ENCODE data around the gene SSBP2.

SSBP2 gene

GRCh38 chr5:81766611-81767010, 15.7 kb upstream of the SSBP2 start:
- no peak for DNase-seq

DNA sequence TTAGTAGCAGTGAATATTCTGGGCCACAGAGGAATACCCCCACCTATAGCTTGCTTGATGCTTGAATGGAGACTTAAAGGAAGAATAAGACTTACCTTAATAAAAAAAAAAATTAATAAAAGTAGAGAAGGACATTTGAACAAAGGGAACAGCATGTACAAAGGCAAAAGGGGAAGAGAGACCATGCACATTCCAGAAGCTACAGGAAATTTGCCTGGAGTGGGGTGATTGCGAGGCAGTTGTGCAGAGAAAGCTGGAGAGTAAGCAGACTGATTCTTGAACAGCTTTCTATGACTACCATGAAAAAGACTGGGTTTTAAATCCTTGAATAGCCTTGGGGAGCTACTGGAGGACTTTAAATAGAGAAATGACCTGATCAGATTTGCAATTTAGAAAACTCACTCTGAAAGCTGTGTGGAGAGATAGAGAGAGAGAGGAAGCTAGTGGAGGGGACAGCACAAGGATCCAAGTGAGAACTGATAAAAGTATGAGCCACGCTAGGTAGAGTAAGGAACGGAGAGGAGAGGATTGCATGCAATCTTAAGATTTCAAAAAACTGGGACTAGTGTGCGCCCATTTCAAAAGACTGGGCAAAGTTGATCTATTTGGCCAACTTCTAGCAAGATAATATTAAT, 12.5 kb upstream of the SSBP2 start:
- no peak for DNase-seq

DNA sequence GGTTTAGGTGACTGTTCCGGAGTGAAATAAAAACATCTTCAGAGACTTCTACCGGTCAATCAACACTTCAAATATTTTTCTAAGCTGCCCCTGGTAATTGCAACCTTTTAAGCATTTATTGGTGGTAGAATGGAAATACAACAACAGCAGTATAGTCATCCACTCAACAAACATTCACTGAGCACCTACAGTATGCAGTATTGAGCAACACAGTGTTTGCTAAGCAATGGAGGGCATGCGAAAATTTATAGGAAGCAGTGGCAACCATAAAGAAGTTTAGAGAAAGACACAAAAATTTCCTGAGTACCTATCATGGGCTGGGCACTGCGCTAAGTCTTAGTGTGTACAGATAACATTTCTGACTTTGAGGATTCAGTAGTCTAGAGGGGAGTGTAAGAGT, 12.0 kb upstream of the SSBP2 start:
- DNase-seq, result no peak

GRCh38 chr5:81762401-81762800, 11.5 kb upstream of the SSBP2 start:
- DNase-seq, result no peak

DNA sequence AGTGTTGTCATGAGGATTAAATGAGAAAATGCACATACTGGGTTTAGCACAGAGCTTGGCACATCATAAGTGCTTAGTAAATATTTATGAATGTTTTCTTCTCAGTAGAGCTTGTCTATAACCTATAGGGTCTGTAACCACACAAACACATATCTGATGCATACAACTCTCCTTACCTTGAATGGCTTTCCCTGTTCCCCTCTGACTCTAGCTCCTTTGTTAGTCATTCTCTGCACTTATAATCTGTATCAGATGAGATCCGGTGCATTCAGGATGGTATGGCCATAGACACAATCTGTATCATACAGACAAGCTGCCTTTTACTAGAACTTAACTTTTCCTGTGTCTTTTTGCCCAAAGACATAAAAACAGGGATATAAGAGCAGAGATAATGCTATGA, 11.1 kb upstream of the SSBP2 start:
- DNase-seq, result no peak

DNA sequence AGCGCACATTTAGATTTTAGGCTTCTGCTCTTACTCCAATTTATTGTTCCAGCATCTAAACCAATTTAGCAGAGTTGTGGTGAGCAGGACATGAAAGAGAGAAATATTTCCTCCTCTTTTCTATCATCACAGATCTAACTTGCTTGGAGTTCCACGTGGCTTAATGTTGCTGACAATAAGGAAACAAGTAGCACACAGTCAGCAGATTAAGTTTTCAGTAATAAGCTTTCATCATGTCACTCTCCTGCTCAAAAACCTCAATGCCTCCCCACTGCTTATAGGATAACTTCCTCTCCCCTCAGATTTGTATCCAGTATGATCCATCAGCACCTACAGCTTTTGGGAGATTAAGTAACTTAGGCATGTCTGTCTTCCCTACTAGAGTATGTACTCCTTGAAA, 10.4 kb upstream of the SSBP2 start:
- no peak for DNase-seq

DNA sequence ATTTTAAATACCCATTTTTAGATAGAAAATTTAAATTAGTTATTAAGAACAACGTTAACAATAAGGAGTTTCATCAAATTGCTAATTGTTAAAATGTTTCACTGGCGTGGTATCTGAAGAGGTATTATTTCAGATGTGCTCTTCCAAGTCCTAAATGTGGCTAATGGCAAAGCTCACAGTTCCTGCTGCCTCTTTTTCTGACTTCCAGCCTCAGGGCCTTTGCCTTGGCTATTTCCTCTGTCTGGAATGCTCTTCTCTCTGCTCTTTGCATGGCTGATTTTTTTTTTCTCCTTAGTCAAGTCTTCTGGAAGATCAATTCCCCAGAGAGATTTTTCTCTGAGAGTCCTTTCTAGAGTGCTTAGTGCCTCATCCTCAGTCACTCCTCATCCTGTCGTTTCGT, 9.6 kb upstream of the SSBP2 start:
- DNase-seq, result no peak

- no peak for DNase-seq
Measured at GRCh38 chr5:81759632-81760005, 8.7 kb upstream of the SSBP2 start.

DNA sequence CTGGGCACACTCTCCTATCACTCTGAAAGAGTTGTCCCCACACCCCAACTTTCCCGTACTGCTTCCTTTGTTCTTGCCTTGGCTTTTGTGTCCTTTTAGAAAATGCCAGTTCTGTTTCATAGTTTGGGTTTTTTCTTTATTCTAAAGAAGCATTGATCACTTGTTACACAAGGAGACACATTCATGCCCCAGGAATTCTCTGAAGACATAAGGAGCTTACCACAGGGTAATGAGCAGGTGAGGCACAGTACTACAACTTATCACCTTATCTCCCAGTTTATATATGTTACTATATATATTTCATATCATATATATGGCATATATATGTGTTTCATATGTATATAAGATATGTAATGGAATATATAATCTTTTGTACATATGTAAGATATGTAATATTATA, 6.5 kb upstream of the SSBP2 start:
- DNase-seq, result no peak

DNA sequence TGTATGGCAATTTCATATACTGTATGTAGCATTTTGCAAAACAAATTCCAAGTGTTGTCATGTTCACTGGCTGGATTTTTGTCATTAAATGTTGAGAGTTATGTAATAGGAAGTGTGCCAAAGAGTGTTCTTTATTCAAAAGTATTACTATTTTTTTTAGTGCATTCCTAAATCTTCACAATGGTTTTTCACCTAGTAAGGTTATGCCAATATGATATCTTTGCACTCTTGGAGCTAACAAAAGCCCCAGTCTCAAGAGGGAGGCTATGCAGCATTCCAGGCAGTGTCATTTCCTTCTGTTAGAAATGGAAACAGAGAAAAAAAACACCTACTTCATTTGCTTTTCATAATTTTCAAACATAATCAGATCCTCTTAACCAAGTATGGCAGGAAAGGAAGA, 5.1 kb upstream of the SSBP2 start:
- DNase-seq, result no peak

DNA sequence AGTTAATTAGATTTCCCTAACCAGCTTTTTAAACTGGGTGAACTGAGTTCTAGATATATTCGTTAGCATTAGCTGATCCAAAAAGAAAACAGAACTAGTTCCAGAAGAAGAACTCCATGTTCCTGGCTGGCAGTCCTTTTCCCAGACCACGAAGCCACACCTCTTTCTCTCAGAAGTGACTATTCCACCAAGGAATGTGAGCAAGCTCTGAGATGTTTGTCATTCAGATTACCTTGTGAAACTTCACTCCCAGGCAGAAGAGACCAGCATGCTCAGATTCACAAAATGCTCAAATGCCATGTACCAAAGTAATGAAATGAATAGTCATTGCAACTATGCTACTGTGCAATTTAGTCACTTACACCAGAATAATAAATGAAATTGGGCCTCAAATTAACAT, 4.4 kb upstream of the SSBP2 start:
- no peak for DNase-seq

DNA sequence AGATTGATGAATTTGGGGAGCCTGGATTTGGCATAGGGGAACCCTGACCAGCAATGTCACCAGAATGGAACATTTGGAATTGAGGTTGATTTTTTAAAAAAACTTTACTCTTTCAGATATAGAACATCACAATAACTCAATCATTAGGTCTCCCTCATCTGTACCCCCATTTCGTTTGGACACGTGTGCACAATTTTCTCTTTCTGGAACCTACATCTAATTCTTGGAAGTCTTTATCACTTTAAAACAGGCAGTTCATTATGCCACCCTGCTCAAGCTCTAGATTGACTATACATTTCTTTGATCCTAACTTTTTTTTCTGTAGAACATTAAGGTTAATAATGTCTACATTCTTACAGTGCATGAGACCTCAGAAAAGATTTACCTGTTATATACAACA, 3.7 kb upstream of the SSBP2 start:
- DNase-seq, result no peak

DNA sequence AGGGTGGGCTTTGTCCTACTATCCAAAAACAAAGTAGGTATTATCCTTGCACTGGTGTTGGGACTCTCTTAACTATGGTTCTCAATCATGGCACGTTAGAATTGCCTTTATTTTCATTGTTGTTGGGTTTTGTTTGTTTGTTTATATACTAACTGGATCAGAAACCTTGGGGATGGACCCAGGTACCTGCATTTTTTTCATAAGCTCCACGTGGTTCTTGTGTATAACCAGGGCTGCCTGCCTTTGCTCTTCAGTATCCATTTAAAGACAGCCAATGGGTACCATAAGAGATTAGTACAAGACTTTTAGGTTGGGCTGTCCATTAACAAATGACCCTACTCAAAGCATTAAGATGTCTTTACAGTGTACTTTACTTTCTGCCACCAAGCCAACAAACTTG, 2.5 kb upstream of the SSBP2 start:
- DNase-seq, result no peak

DNA sequence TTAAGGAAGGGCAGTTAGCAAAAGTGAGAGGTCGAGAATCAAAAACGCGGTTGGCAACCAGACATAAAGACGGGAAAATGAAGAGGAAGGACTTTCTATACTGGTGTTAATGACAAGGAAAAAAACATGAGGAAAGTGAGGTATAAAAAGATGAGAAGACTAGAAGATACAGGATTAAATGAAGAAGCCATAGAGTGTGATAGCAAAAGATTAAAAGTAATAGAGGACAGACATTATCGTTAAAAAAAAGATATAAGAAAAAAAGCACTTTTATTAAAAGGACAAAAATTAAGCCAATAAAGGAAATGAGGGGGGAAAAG, 1.7 kb upstream of the SSBP2 start:
- no peak for DNase-seq

DNA sequence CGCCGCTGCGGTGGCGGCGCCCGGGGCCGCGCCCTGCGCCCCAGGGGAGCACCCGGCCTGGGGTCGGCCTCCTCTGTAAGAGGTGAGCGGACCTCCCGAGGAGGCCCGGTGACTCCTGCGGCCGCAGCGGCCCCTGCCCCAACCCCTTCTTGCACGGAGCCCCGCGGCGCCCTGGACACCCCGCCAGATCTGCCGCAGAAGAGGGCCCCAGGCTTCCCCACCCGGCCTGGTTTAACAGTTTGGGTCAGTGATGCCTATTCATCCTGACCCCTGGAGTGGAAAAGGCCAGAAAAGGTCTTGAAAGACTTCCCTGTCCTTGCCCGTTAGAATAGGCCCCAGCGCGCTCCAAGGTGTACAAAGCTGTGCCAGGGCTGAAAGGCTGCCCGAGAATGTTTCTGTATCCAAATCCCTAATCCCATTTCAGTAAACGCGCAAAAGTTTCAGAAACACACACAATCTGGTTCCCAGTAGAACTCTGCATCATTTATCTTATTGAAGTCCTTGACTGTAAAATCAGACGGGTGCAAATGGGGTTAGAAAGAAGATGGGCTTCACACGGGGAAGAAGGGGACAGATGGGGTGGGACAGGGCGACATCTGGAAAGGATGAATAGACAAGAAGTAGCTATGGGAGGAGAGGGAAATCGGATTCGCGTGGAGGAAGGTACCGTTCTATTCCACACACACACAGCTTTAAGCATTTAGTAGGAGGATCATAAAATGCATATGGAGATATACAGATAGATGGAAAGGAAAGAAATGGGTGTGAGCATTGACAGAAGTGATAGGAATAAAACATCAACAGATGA, 1.1 kb upstream of the SSBP2 start:
- DNase-seq, result no peak

- peak in 4 of 5 experiments; percentile 2 to 66 (median 14) for DNase-seq
Measured at GRCh38 chr5:81750308-81751008, 439 bp downstream of the SSBP2 start.

DNA sequence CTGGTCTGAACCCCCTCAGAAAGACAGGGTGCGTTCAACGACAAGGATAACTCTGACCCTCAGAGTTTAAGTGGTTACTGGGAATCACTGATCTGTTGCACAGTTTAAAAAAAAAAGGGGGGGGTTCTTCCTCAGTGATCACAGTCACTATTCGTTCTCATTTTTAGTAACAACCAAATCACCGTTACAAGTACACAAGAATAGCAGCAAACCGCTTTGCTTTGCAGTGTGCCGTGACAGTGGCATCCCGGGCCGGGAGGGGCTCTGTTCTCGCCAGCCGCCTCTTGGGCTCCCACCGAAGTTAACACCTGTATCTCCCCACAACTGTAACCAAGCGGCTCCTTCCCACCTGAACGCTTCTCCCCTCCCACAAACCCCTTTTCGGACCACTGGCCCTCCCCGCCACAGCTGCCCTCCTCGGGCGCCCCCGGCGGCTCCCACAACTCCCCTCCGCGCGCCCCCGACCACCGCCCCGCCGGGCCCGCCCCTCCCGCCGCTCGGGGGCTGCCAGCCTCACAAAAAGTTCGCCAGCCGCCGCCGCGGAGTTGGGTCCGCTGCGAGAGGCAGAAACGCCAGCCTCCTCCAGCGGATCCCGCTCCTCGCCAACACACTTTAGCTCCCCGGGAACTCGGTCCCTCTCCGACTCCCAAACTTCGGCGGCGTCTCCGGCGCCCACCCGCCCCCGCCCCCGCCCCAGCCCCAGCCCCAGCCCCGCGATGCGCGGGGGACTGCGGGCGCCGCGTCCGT, 1.2 kb downstream of the SSBP2 start:
- peak; percentile 19 to 79 (median 22) for DNase-seq

GRCh38 chr5:81749192-81749560, 1.7 kb downstream of the SSBP2 start:
- DNase-seq, result no peak

DNA sequence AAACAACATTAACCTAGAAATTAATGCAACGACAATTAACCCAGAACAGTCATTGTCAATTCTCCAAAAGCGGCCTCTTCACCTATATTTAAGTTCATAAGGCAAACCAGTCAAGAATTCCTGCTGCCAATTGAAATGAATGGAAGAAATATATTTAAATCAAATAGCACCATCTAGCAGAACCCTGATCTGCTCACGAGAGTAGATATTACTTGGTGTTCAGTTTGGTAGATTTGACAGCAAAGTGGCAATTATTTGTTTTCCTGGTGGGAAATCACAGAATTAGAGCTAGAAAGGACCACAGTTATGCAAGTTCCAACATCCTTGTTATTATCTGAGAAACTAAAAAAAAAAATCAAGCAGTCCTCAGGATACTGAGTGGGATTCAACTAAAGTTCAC, 2.3 kb downstream of the SSBP2 start:
- DNase-seq, result no peak

GRCh38 chr5:81747030-81747429, 3.9 kb downstream of the SSBP2 start:
- DNase-seq, result no peak

DNA sequence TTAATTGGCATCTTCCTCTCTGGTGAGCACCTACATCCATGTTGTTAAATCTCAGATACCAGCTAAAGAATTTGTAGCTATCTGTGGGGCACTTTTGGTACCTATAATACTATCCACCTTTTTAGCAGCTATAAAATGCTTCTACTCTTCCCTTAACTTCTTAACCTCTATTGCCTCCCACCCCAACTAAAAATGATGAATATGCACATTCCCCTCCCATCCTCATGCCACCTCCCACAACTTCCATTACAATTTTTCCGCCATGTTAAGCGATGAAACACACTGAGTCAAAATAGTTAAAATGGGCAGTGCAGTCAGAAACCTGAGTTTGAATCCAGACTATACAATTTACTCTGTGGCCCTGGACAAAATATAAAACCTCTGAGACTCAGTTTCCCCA, 10.1 kb downstream of the SSBP2 start:
- DNase-seq, result no peak

GRCh38 chr5:81739291-81739690, 11.6 kb downstream of the SSBP2 start:
- DNase-seq, result no peak

DNA sequence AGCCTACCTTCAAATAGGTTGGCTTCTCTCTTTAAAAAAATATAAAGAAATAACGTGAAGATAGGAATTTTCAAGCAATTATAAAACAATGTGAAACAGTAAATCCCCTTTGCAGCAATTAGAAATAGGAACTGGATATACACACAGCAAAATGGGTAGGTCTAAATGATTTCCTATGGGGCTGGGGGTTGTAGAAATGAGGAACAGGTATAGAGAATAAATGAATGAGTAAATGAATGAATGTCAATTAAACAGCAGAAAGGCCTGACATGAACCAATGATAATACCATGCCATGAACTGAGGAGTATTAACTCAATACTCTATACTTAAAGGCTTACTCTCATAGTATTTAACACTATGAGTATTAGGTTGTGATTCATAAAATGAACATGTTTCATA, 21.6 kb downstream of the SSBP2 start:
- no peak for DNase-seq

DNA sequence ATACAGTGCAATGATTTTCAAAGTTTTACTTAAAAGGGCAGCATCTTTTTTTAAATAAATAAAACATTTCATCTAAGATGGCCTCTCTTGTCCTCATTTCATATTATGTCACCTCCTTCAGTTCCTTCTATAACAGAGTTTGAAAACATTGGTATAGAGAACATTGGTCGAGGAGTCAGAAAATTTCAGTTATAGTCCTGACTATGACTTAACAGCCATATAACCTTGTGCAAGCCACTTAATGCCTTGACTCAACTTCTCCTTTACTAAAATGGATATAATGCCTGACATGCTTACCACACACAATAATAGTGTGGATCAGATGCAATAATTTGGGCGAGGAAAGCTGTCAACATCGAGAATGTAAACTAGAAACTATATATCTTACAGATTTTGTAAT, 22.6 kb downstream of the SSBP2 start:
- no peak for DNase-seq
